ENCODE results near the gene TCAIM. TPM values are rescaled to one million over a fixed set of nuclear protein-coding genes. Genes with fewer than 3 reads are reported as not detected.

Gene TCAIM
- total RNA-seq, 6 donors from 2014 or later = 10.5 to 33.5 (median 19.6) TPM

- DNase-seq (peak in 1 of 2 donors; percentile 20), ATAC-seq (ENCODE audit: low FRiP score in 2 of 2) (no peak)
- 63 to 91% methylated on average over 3 to 14 of the region's 14 CpGs for WGBS, 2 donors
- Histone ChIP-seq H3K27me3 (no peaks in the 10 kb centered on the region), H3K27ac (no peak overlapping the region), H3K9me3 (no peaks in the 10 kb centered on the region), H3K4me3 (no peak overlapping the region), H3K4me1 (no peaks in the 10 kb centered on the region), H3K36me3 (no peaks in the 10 kb centered on the region)
- TF ChIP-seq EP300 (IDR thresholded peaks at IDR 0.05) (no peak), CTCF (IDR thresholded peaks at IDR 0.05) (no peak), POLR2A (IDR thresholded peaks at IDR 0.05) (no peak), POLR2AphosphoS5 (IDR thresholded peaks at IDR 0.05) (no peak)
Observed at GRCh38 chr3:44419923-44420650, 81.5 kb downstream of the TCAIM start.

- ATAC-seq (ENCODE audit: low FRiP score in 2 of 2) (no peak), DNase-seq (peak in 1 of 2 donors; percentile 11)
- 90 to 100% methylated on average over 1 of the region's 1 CpG for WGBS, 2 donors
- no peak overlapping the region for H3K4me3 ChIP-seq
- H3K27ac ChIP-seq = no peak overlapping the region
- TF ChIP-seq POLR2A (IDR thresholded peaks at IDR 0.05) (no peak), EP300 (IDR thresholded peaks at IDR 0.05) (no peak), CTCF (IDR thresholded peaks at IDR 0.05) (no peak), POLR2AphosphoS5 (IDR thresholded peaks at IDR 0.05) (no peak)
- H3K4me1 ChIP-seq = no peaks in the 10 kb centered on the region
- H3K27me3 ChIP-seq = no peaks in the 10 kb centered on the region
- H3K9me3 ChIP-seq = no peaks in the 10 kb centered on the region
- no peaks in the 10 kb centered on the region for H3K36me3 ChIP-seq
Observed at GRCh38 chr3:44420676-44421075, 82.1 kb downstream of the TCAIM start.

GRCh38 chr3:44421280-44421679, 82.7 kb downstream of the TCAIM start:
- H3K36me3 ChIP-seq = no peaks in the 10 kb centered on the region
- no peak overlapping the region for H3K4me3 ChIP-seq
- H3K9me3 ChIP-seq = no peaks in the 10 kb centered on the region
- WGBS, 2 donors = 88 to 97% methylated on average over 6 of the region's 6 CpGs
- peak in 1 of 2 donors; percentile 5 for DNase-seq
- no peak for TF ChIP-seq CTCF (IDR thresholded peaks at IDR 0.05)
- TF ChIP-seq POLR2A (IDR thresholded peaks at IDR 0.05) = no peak
- TF ChIP-seq POLR2AphosphoS5 (IDR thresholded peaks at IDR 0.05) = no peak
- no peak for TF ChIP-seq EP300 (IDR thresholded peaks at IDR 0.05)
- no peaks in the 10 kb centered on the region for H3K4me1 ChIP-seq
- ATAC-seq (ENCODE audit: low FRiP score in 2 of 2) = no peak
- H3K27ac ChIP-seq = no peak overlapping the region
- H3K27me3 ChIP-seq = no peaks in the 10 kb centered on the region

GRCh38 chr3:44424758-44425157, 86.2 kb downstream of the TCAIM start:
- H3K27ac ChIP-seq = no peak overlapping the region
- H3K9me3 ChIP-seq = no peaks in the 10 kb centered on the region
- peak; percentile 7 for ATAC-seq (ENCODE audit: low FRiP score in 2 of 2)
- WGBS, 2 donors = 64 to 70% methylated on average over 3 of the region's 3 CpGs
- no peaks in the 10 kb centered on the region for H3K4me1 ChIP-seq
- H3K4me3 ChIP-seq = no peak overlapping the region
- no peaks in the 10 kb centered on the region for H3K36me3 ChIP-seq
- DNase-seq = no peak
- no peaks in the 10 kb centered on the region for H3K27me3 ChIP-seq
- no peak for TF ChIP-seq EP300 (IDR thresholded peaks at IDR 0.05)
- TF ChIP-seq CTCF (IDR thresholded peaks at IDR 0.05) = no peak
- no peak for TF ChIP-seq POLR2A (IDR thresholded peaks at IDR 0.05)
- no peak for TF ChIP-seq POLR2AphosphoS5 (IDR thresholded peaks at IDR 0.05)

- WGBS, 2 donors = 79 to 81% methylated on average over 3 of the region's 3 CpGs
- no peaks in the 10 kb centered on the region for H3K36me3 ChIP-seq
- H3K9me3 ChIP-seq = no peaks in the 10 kb centered on the region
- H3K4me1 ChIP-seq = no peaks in the 10 kb centered on the region
- DNase-seq (no peak), ATAC-seq (ENCODE audit: low FRiP score in 2 of 2) (no peak)
- TF ChIP-seq POLR2AphosphoS5 (IDR thresholded peaks at IDR 0.05) = no peak
- no peak for TF ChIP-seq EP300 (IDR thresholded peaks at IDR 0.05)
- no peak for TF ChIP-seq CTCF (IDR thresholded peaks at IDR 0.05)
- no peak for TF ChIP-seq POLR2A (IDR thresholded peaks at IDR 0.05)
- H3K27ac ChIP-seq = no peak overlapping the region
- H3K27me3 ChIP-seq = no peaks in the 10 kb centered on the region
- H3K4me3 ChIP-seq = no peak overlapping the region
Observed at GRCh38 chr3:44427683-44428082, 89.1 kb downstream of the TCAIM start.
